Caco-2 (cell line): ENCODE data around the gene NEUROD1. TPM values are rescaled to one million over a fixed set of nuclear protein-coding genes. Genes with fewer than 3 reads are reported as not detected.

Experiments
- BruUV-seq: library from RNA; stranded (reverse); fragments of 400-500 nt; replicated peaks from 2 replicates; lab custom pipeline; 2021; lab: Mats Ljungman, UMichigan
- CTCF ChIA-PET: fragments of 300-600 bp; sonication (Branson Sonifier 250); formaldehyde crosslinking; loops from one replicate; lab custom pipeline; 2022; ENCODE audit warnings: antibody characterized with exemption; lab: Charles Lee
- POLR2A ChIA-PET: fragments of 300-600 bp; sonication (Branson Sonifier 250); formaldehyde crosslinking; loops from one replicate; lab custom pipeline; 2022; ENCODE audit warnings: antibody characterized with exemption; lab: Charles Lee
- DNase-seq, 2 experiments: peaks; one replicate each; pipeline versions ENCODE4 v3.0.0 to v3.0.0-alpha.2; 2020 to 2022
- H3K27me3 ChIP-seq: replicated peaks from 2 replicates; pipeline ENCODE4 v1.6.0; 2011; ENCODE audit warnings: low read length; ENCODE audit not compliant: control insufficient read depth, insufficient read depth
- H3K36me3 ChIP-seq: 2 replicates; pipeline ENCODE4 v1.5.1; 2011; ENCODE audit warnings: low read length; ENCODE audit not compliant: control insufficient read depth, insufficient read depth
- H3K4me1 ChIP-seq: fragments of 250-450 bp; sonication (Bioruptor Pico); 2 replicates; pipeline ENCODE4 v1.5.1; 2020; ENCODE audit warnings: mild to moderate bottlenecking
- H3K4me3 ChIP-seq: 2 replicates; pipeline ENCODE4 v1.5.1; 2011; ENCODE audit warnings: low read depth, mild to moderate bottlenecking, control low read depth, low read length
- H3K9me3 ChIP-seq: fragments of 250-450 bp; sonication (Bioruptor Pico); 2 replicates; pipeline ENCODE4 v1.5.1; 2020; ENCODE audit warnings: mild to moderate bottlenecking, moderate library complexity
- H3K27ac Mint-ChIP-seq: one replicate; pipeline ENCODE4 v1.8.0; 2022; ENCODE audit warnings: mixed read lengths; ENCODE audit not compliant: unreplicated experiment
- H3K27me3 Mint-ChIP-seq: one replicate; pipeline ENCODE4 v1.8.0; 2022; ENCODE audit warnings: mixed read lengths; ENCODE audit not compliant: insufficient read depth, unreplicated experiment
- H3K36me3 Mint-ChIP-seq: one replicate; pipeline ENCODE4 v1.8.0; 2022; ENCODE audit warnings: mild to moderate bottlenecking, mixed read lengths; ENCODE audit not compliant: insufficient read depth, unreplicated experiment
- H3K4me1 Mint-ChIP-seq: one replicate; pipeline ENCODE4 v1.8.0; 2022; ENCODE audit warnings: low read depth, mixed read lengths; ENCODE audit not compliant: unreplicated experiment
- H3K4me3 Mint-ChIP-seq: one replicate; pipeline ENCODE4 v1.8.0; 2022; ENCODE audit warnings: mild to moderate bottlenecking, moderate library complexity, mixed read lengths; ENCODE audit not compliant: unreplicated experiment
- H3K9me3 Mint-ChIP-seq: one replicate; pipeline ENCODE4 v1.8.0; 2022; ENCODE audit warnings: mixed read lengths; ENCODE audit not compliant: unreplicated experiment
- intact Hi-C: fragments of 100-400 bp; cut with micrococcal nuclease; formaldehyde crosslinking; loops from one replicate; pipeline ENCODE4 v1.10.0; 2022; ENCODE audit not compliant: unreplicated experiment
- total RNA-seq: library from RNA; stranded (reverse); gene quantifications from 2 replicates; pipeline ENCODE4 v1.2.3, GENCODE V29; 2022
- TF ChIP-seq, protein P1 (sequence below), 2 experiments: fragments of 200-600 bp in 1 of 2; IDR thresholded peaks; 1 replicate in 1 of 2; 2 replicates in 1 of 2; pipeline versions ENCODE4 v1.5.1 to v1.8.0; 2011 to 2022; ENCODE audit warnings: antibody characterized with exemption in 1 of 2, control low read depth in 1 of 2, inconsistent platforms in 1 of 2, low read depth in 1 of 2, low read length in 1 of 2, mild to moderate bottlenecking in 1 of 2, moderate library complexity in 1 of 2; ENCODE audit not compliant: insufficient read depth in 1 of 2, severe bottlenecking in 1 of 2, unreplicated experiment in 1 of 2

Gene NEUROD1
- total RNA-seq, 1 experiment from 2014 or later, result not detected

DNA sequence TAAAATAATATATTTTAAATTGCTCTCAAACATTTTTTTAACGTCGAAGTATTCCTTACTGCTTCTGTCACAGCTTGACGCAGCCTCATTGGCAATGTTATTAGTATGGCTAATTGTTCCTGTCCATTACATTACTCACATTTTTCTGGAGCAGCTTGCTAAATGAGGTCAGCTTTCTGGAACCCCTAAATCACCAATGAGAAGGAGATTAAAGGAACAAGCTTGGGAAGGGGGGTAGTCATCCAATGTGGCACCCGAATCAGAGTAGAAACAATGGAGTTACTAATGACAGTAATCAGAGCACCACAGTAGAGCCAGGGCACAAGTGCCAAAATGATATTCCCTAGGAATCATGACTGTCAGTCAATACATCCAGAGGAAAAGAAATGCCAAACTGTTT, 5.1 kb downstream of the NEUROD1 start:
- no peaks in the 10 kb centered on the region for H3K4me1 Mint-ChIP-seq
- H3K36me3 ChIP-seq, result no peaks in the 10 kb centered on the region
- H3K4me1 ChIP-seq, result no peaks in the 10 kb centered on the region
- peaks cover 10% of the 10 kb centered on the region for H3K9me3 Mint-ChIP-seq
- BruUV-seq, result no TSS peak
- POLR2A ChIA-PET, result no interaction called here
- H3K4me3 Mint-ChIP-seq, result no peak overlapping the region
- no peaks in the 10 kb centered on the region for H3K9me3 ChIP-seq
- H3K27me3 Mint-ChIP-seq, result peaks cover 6% of the 10 kb centered on the region
- H3K4me3 ChIP-seq, result no peak overlapping the region
- DNase-seq, result no peak
- H3K27me3 ChIP-seq, result no peaks in the 10 kb centered on the region
- intact Hi-C loops, result no loop called here
- no peak overlapping the region for H3K27ac Mint-ChIP-seq
- H3K36me3 Mint-ChIP-seq, result no peaks in the 10 kb centered on the region
- CTCF ChIA-PET, result no interaction called here
- TF ChIP-seq, protein P1, sequence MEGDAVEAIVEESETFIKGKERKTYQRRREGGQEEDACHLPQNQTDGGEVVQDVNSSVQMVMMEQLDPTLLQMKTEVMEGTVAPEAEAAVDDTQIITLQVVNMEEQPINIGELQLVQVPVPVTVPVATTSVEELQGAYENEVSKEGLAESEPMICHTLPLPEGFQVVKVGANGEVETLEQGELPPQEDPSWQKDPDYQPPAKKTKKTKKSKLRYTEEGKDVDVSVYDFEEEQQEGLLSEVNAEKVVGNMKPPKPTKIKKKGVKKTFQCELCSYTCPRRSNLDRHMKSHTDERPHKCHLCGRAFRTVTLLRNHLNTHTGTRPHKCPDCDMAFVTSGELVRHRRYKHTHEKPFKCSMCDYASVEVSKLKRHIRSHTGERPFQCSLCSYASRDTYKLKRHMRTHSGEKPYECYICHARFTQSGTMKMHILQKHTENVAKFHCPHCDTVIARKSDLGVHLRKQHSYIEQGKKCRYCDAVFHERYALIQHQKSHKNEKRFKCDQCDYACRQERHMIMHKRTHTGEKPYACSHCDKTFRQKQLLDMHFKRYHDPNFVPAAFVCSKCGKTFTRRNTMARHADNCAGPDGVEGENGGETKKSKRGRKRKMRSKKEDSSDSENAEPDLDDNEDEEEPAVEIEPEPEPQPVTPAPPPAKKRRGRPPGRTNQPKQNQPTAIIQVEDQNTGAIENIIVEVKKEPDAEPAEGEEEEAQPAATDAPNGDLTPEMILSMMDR (IDR thresholded peaks at IDR 0.05; ENCODE audit: insufficient read depth in 1 of 2, low read depth in 1 of 2, low read length in 1 of 2, severe bottlenecking in 1 of 2, unreplicated experiment in 1 of 2), result no peak

DNA sequence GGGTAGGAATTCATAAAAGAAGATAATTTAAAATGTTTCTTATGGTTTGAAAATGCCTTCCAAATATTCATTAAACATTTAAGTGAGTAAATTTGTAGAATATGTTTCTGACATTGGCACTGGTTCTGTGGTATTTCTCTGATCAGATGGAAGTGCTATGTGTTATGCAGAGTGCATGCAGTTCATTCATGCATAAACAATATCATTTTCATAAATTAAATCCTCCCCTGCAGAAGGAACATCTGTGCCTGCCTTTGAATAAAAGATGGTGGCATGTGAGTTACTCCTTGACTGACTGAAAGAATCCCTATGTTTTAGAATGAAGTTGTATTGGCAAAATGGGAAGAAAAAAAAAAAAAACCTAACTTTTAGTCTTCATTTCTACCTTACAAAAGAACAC, 5.9 kb downstream of the NEUROD1 start:
- H3K27me3 Mint-ChIP-seq, result peaks cover 5% of the 10 kb centered on the region
- H3K27ac Mint-ChIP-seq, result no peak overlapping the region
- Histone ChIP-seq H3K27me3 (no peaks in the 10 kb centered on the region), H3K4me1 (no peaks in the 10 kb centered on the region), H3K36me3 (no peaks in the 10 kb centered on the region), H3K4me3 (no peak overlapping the region), H3K9me3 (no peaks in the 10 kb centered on the region)
- no peaks in the 10 kb centered on the region for H3K4me1 Mint-ChIP-seq
- CTCF ChIA-PET, result no interaction called here
- H3K4me3 Mint-ChIP-seq, result no peak overlapping the region
- POLR2A ChIA-PET, result no interaction called here
- TF ChIP-seq, protein P1 (IDR thresholded peaks at IDR 0.05; ENCODE audit: insufficient read depth in 1 of 2, low read depth in 1 of 2, low read length in 1 of 2, severe bottlenecking in 1 of 2, unreplicated experiment in 1 of 2), result no peak
- BruUV-seq, result no TSS peak
- intact Hi-C loops, result no loop called here
- no peak for DNase-seq
- H3K9me3 Mint-ChIP-seq, result peaks cover 10% of the 10 kb centered on the region
- H3K36me3 Mint-ChIP-seq, result no peaks in the 10 kb centered on the region

DNA sequence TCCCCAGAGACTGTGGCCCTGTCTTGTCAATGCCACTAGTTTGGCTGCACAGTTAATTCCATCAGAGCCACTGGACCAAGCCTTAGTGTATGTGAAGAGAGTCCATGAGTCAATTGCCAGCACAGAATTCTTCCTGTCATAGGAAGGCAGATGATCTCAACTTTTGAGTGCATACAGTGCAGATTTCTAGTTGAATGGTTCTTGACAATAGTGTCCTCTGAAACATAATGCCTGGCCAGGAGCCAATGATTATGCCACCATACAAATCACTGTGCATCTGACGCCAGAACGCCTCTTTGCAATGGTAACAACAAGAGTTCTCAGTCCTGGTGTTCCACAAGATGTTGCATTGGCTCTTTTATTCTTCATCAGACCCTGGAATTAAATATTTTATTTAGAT, 7.1 kb downstream of the NEUROD1 start:
- no peaks in the 10 kb centered on the region for H3K36me3 ChIP-seq
- H3K27ac Mint-ChIP-seq, result no peak overlapping the region
- ChIA-PET CTCF (no interaction called here), POLR2A (no interaction called here)
- TF ChIP-seq, protein P1 (IDR thresholded peaks at IDR 0.05; ENCODE audit: insufficient read depth in 1 of 2, low read depth in 1 of 2, low read length in 1 of 2, severe bottlenecking in 1 of 2, unreplicated experiment in 1 of 2), result no peak
- no TSS peak for BruUV-seq
- H3K4me3 ChIP-seq, result no peak overlapping the region
- H3K4me1 Mint-ChIP-seq, result no peaks in the 10 kb centered on the region
- no peak for DNase-seq
- H3K36me3 Mint-ChIP-seq, result no peaks in the 10 kb centered on the region
- H3K4me1 ChIP-seq, result no peaks in the 10 kb centered on the region
- intact Hi-C loops, result no loop called here
- no peaks in the 10 kb centered on the region for H3K27me3 ChIP-seq
- peaks cover 1% of the 10 kb centered on the region for H3K9me3 Mint-ChIP-seq
- no peaks in the 10 kb centered on the region for H3K9me3 ChIP-seq
- H3K27me3 Mint-ChIP-seq, result peaks cover 3% of the 10 kb centered on the region
- no peak overlapping the region for H3K4me3 Mint-ChIP-seq
